RWPE1 (cell line): Measurements from ENCODE around the gene ERBB4.
A peak's percentile ranks its signal among the peaks of the same experiment; 100 is the strongest.

Experiments
- CTCF ChIA-PET: fragments of 350-600 bp; sonication (Branson Sonifier 250); formaldehyde crosslinking; extraction: SDS; loops from one replicate; lab custom pipeline; 2021; lab: Yijun Ruan, JAX
- POLR2A ChIA-PET: fragments of 400-600 bp; formaldehyde crosslinking; extraction: SDS; loops from one replicate; lab custom pipeline; 2020; ENCODE audit warnings: antibody characterized with exemption; ENCODE audit not compliant: low non-redundant PET; lab: Yijun Ruan, JAX
- DNase-seq: peaks from one replicate; pipeline ENCODE4 v3.0.0; 2012; ENCODE audit warnings: low spot score
- H3K27ac ChIP-seq: fragments of 450-650 bp; 2 replicates; pipeline ENCODE4 v1.5.1; 2017
- CTCF ChIP-seq: fragments of 450-650 bp; conservative IDR thresholded peaks from 2 replicates; pipeline ENCODE4 v1.5.1; 2017; ENCODE audit warnings: low read depth, mild to moderate bottlenecking

Gene ERBB4

DNA sequence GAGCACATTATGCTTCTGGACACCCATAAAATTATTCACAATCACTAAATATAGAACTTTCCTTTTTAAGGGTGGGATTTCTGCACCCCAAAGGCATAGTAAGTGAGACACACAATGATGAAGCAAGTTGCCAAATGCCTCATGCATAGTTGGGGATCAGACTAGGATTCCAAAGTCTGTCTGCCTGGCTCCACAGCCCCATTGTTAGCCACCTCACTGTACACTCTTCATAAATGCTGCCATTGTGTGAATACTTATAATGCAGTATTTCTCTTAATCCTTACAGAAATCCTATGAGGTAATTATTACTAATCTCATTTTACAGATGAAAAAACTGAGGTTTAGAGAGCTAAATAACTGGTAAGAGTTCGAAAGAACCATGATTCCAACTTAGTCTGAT is 738.6 kb downstream of the ERBB4 start:
- H3K27ac ChIP-seq: no peak overlapping the region
- TF ChIP-seq CTCF: no peak
- no peak for DNase-seq
- CTCF ChIA-PET: no interaction called here
- POLR2A ChIA-PET: no interaction called here

DNA sequence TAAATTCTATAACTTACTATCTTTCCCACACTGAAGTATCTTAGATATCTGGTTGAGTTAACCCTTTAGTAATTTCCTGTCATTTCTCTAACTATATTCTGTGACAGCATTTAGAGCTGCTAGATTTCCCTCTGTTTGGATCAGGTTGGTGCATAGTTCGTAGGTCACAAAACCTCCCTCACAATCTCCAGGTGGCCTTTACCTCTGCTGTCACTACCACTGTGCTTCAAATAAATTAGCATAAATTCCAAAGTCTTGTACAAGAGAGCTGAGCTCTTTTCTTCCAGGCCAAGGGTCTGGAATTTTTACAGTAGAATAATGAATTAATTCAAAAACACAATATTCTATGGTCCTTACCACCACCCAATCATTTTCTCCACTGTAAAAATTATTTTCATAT is 739.7 kb downstream of the ERBB4 start:
- DNase-seq: no peak
- CTCF ChIA-PET: no interaction called here
- no peak overlapping the region for H3K27ac ChIP-seq
- no peak for TF ChIP-seq CTCF
- POLR2A ChIA-PET: no interaction called here

- TF ChIP-seq CTCF: no peak
- DNase-seq: no peak
- POLR2A ChIA-PET: interaction anchor here (0.6 kb wide), 1 partner anchor 124 kb away, joined by 3 read pairs; no protein-coding TSS in a partner anchor
- no peak overlapping the region for H3K27ac ChIP-seq
- CTCF ChIA-PET: no interaction called here
These were observed 744.9 kb downstream of the ERBB4 start for GRCh38 chr2:211793690-211794089.

DNA sequence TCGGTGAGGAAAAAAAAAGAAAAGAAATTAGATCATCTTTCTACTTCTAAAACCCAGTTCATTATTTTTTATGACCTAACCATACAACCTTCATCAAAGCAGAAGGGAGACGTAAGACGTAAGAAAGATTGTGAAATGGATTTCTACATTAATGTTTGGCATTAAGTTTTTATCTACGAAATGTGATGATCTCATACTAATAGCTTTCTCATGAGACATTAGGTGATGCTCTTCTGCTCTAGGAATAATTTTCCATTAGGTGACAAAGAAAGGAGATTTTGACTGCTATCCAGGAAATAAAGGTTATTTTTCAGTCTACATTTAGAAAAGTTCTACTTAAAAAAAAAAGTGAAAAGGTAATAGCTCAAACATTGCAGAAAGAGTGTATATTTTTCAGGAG is 748.6 kb downstream of the ERBB4 start:
- ChIA-PET POLR2A (no interaction called here), CTCF (no interaction called here)
- DNase-seq: no peak
- H3K27ac ChIP-seq: no peak overlapping the region
- no peak for TF ChIP-seq CTCF

DNA sequence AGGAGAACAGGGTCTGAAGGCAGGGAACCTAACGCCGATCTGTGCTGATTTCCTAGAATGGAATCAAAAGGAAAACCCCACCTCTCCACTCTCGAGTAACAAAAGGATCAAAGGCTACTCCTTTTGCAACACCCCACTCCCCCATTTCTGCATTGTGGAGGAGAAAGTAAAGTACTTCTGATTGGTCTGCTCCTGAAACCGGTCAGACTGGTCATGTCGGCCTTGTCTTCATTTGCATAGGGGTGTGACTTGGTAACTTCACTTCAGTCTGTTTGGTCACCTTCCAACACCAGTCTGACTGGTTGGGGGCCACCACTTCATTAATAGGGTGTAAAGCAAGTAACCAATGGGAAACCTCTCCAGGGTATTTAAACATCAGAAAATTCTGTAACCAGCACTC is 771.9 kb downstream of the ERBB4 start:
- ChIA-PET CTCF (interaction anchor here (1.2 kb wide), 1 partner anchor 483 kb away, joined by 3 read pairs; no protein-coding TSS in a partner anchor), POLR2A (no interaction called here)
- no peak overlapping the region for H3K27ac ChIP-seq
- peak; percentile 10 for DNase-seq
- no peak for TF ChIP-seq CTCF

GRCh38 chr2:211762479-211762878 is 776.1 kb downstream of the ERBB4 start:
- no peak for TF ChIP-seq CTCF
- ChIA-PET POLR2A (no interaction called here), CTCF (no interaction called here)
- no peak for DNase-seq
- H3K27ac ChIP-seq: no peak overlapping the region

GRCh38 chr2:211760103-211760502 is 778.5 kb downstream of the ERBB4 start:
- CTCF ChIA-PET: no interaction called here
- POLR2A ChIA-PET: no interaction called here
- no peak for DNase-seq
- no peak overlapping the region for H3K27ac ChIP-seq
- no peak for TF ChIP-seq CTCF
